ENCODE results near the gene KRTAP10-5.

The KRTAP10-5 gene

DNA sequence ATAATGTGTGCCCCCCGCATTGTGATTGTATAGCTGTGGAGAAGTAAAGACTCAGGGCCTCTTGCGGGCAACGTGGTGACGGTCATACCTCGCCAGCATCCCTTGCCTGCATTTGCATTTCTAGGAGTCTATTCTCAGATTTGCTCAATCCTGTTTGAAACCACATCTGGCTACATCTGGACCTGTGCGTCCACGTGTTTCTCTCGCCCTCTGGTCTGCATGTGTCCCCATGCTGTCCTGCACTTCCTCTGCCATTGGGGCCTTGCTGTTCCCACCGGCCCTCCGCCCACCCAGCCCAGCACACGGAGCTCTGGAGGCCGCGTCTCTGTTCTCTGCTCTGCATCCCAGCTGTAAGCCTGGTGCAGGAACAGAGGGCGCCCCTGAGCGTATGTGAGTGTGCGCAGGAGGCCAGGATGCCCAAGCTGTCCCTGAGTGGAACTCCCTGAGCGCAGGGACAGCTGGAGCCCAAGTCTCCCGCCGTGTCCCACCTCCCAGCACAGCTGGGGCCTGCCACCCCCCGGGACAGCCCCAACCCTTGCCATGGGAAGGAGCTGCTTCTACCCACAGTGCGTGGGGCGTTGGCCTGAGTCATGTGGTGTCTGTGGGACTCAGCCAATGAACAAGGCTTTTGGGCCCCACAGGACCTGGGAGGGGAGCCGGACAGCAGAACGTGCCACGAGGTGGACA is 30.7 kb downstream of the KRTAP10-5 start:
- DNase-seq (ENCODE audit: low read depth) = no peak
- TF ChIP-seq, protein P1, sequence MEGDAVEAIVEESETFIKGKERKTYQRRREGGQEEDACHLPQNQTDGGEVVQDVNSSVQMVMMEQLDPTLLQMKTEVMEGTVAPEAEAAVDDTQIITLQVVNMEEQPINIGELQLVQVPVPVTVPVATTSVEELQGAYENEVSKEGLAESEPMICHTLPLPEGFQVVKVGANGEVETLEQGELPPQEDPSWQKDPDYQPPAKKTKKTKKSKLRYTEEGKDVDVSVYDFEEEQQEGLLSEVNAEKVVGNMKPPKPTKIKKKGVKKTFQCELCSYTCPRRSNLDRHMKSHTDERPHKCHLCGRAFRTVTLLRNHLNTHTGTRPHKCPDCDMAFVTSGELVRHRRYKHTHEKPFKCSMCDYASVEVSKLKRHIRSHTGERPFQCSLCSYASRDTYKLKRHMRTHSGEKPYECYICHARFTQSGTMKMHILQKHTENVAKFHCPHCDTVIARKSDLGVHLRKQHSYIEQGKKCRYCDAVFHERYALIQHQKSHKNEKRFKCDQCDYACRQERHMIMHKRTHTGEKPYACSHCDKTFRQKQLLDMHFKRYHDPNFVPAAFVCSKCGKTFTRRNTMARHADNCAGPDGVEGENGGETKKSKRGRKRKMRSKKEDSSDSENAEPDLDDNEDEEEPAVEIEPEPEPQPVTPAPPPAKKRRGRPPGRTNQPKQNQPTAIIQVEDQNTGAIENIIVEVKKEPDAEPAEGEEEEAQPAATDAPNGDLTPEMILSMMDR (IDR thresholded peaks at IDR 0.05; ENCODE audit: control insufficient read depth, extremely low read depth, insufficient read depth) = no peak

DNA sequence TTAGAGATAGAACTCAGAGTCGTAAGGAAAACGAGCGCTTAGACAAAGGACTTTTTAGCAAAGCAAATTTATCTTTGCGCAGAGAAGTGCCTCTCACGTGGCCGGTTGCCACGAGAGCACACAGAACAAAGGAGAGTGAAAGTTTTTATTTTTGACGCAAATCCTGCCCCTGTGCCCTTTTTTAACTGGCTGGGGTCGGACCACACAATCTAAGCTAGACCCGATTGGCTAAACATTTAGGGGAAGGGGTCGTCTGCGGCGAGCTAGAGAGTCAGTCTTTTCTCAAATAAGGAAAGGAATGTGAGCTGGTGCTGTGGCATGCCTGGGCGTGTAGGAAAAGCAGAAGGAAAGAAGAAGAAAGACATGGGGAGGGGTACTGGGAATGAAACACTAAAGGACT is 31.5 kb downstream of the KRTAP10-5 start:
- no peak for DNase-seq (ENCODE audit: low read depth)
- no peak overlapping the region for H3K4me3 ChIP-seq (ENCODE audit: low read depth, low read length)
- TF ChIP-seq, protein P1 (IDR thresholded peaks at IDR 0.05; ENCODE audit: control insufficient read depth, extremely low read depth, insufficient read depth) = no peak

More for the DNA sequence above, 30.7 kb downstream of the KRTAP10-5 start:
- no peak overlapping the region for H3K4me3 ChIP-seq (ENCODE audit: low read depth, low read length)

DNA sequence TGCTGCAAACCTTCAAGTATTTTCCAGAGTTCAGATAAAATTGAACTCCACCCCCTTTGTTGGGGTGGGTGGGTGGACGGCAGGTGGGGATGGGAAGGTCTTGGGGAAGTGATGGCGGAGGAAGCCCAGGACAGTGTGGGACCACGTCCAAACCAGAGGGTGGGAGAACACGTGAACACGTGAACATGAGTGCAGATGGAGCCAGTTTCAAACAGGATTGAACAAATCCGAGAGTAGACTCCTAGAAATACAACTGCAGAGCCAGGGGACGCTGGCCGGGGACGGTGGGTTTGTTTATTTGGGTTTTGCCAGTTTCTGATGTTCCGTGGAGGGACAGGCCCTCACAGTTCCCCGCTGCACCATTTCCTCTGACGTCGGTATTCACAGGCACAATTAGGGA is 32.0 kb downstream of the KRTAP10-5 start:
- DNase-seq (ENCODE audit: low read depth) = no peak
- TF ChIP-seq, protein P1 (IDR thresholded peaks at IDR 0.05; ENCODE audit: control insufficient read depth, extremely low read depth, insufficient read depth) = no peak
- no peak overlapping the region for H3K4me3 ChIP-seq (ENCODE audit: low read depth, low read length)

DNA sequence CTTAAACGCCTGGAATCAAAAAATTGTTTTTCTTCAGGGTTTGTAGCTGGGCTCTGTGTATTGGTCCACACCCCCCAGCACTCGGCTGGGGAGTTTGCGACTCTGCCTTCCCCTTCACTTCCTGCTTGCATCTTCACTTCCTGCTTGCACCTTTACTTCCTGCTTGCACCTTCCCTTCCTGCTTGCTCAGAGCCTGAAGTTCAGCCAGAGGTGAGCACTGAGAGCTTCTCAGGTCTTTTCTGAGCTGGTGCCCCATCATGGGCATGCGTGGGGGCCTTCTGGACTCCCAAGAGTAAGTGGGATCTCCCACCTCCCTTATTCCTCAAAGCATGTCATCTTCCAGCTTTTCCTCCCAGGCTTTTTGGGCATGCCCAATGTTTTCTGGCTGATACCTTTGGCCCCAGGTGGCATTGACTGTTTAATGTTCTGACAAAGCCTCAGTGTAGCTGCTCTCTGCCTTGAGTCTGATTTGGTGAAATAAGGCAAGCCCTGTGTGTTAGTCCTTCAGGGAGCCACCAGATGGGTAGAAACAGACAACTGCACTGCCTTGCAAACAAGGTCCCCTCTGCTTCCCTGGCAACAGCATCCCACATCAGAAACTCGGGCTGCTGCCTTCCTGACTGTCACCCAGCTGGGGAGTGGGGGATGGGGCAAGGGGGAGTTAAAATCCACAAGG is 32.6 kb downstream of the KRTAP10-5 start:
- DNase-seq (ENCODE audit: low read depth) = no peak

DNA sequence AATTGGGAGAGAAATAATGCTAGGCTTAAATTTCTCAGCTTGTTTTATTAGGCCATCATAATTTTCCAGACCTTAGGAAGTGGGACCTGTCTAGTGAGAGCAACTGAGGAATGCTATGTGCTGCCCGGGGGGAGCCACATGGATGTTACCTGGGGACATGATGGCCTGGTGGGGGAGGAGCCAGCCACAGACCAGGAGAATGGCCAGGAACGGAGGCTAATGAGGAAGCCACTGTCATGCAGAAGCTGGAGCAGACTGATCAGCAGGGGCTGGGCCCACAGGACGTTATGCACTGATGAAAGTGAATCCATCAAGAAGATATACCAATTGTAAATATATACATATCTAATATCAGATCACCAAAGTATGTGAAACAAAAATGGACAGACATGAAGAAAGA is 35.8 kb downstream of the KRTAP10-5 start:
- no peak overlapping the region for H3K4me3 ChIP-seq (ENCODE audit: low read depth, low read length)
- TF ChIP-seq, protein P1 (IDR thresholded peaks at IDR 0.05; ENCODE audit: control insufficient read depth, extremely low read depth, insufficient read depth) = no peak
- DNase-seq (ENCODE audit: low read depth) = no peak

More for the DNA sequence above, 32.6 kb downstream of the KRTAP10-5 start:
- TF ChIP-seq, protein P1 (IDR thresholded peaks at IDR 0.05; ENCODE audit: control insufficient read depth, extremely low read depth, insufficient read depth) = no peak
- no peak overlapping the region for H3K4me3 ChIP-seq (ENCODE audit: low read depth, low read length)

DNA sequence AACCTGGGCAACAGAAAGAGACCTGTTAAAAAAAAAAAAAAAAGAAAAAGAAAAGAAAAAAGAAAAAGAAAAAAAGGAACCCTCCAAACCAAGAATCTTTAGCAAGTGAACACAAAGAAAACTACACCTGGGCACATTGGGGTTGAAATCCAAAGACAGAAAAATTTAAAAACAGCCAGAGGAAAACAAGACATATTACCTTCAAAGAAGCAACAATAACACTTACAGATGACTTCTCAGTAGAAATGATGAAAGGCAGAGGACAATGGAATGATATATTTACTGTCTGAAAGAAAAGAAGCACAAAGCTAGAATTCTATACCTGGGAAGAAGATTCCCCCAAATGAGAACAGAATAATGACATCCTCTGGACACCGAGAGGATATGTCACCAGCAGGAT is 37.7 kb downstream of the KRTAP10-5 start:
- TF ChIP-seq, protein P1 (IDR thresholded peaks at IDR 0.05; ENCODE audit: control insufficient read depth, extremely low read depth, insufficient read depth) = no peak
- DNase-seq (ENCODE audit: low read depth) = no peak
- H3K4me3 ChIP-seq (ENCODE audit: low read depth, low read length) = no peak overlapping the region

Measured in LNCaP clone FGC (cell line).